Fibroblast of the aortic adventitia (primary cell): ENCODE results near the gene NCK2. TPM values are rescaled to one million over a fixed set of nuclear protein-coding genes. Genes with fewer than 3 reads are reported as not detected.

Experiments
- DNase-seq: peaks from one replicate; pipeline ENCODE4 v3.0.0-alpha.2; 2010; ENCODE audit warnings: low read depth
- H3K4me3 ChIP-seq: 2 replicates; pipeline ENCODE4 v1.5.1; 2011; ENCODE audit warnings: low read depth, mild to moderate bottlenecking, control low read depth, low read length, moderate library complexity
- total RNA-seq: library from RNA; depleted of rRNA; stranded (reverse); fragments of >200 nt; gene quantifications from 2 replicates; pipeline ENCODE4 v1.2.3, GENCODE V29; 2012; ENCODE audit warnings: low replicate concordance
- TF ChIP-seq, protein P1 (sequence below): IDR thresholded peaks from 2 replicates; pipeline ENCODE4 v1.5.1; 2011; ENCODE audit warnings: mild to moderate bottlenecking, low read length, control low read depth, inconsistent platforms; ENCODE audit not compliant: insufficient read depth

NCK2 gene
- total RNA-seq, 1 donor, result 9.4 TPM

DNA sequence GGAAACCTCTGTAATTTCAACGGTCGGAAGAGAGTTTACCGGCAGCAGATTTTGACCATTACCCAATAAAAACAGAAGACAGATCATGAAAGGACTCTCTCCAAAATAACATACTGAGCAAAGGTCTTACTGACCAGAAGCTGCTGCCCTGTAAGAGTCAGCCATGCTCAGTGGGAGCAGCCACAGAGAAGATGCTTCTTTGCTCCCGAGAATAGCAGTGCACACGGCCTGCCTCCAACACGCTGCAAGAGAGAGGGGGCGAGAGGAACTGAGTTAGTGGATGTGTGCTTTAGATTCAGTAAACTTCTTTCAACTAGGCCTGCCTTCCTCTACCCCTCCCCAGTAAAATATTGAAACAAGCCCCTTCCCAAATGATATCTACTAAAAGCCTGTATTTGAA lies 103.7 kb downstream of the NCK2 start:
- no peak for DNase-seq
- no peak overlapping the region for H3K4me3 ChIP-seq
- TF ChIP-seq, protein P1, sequence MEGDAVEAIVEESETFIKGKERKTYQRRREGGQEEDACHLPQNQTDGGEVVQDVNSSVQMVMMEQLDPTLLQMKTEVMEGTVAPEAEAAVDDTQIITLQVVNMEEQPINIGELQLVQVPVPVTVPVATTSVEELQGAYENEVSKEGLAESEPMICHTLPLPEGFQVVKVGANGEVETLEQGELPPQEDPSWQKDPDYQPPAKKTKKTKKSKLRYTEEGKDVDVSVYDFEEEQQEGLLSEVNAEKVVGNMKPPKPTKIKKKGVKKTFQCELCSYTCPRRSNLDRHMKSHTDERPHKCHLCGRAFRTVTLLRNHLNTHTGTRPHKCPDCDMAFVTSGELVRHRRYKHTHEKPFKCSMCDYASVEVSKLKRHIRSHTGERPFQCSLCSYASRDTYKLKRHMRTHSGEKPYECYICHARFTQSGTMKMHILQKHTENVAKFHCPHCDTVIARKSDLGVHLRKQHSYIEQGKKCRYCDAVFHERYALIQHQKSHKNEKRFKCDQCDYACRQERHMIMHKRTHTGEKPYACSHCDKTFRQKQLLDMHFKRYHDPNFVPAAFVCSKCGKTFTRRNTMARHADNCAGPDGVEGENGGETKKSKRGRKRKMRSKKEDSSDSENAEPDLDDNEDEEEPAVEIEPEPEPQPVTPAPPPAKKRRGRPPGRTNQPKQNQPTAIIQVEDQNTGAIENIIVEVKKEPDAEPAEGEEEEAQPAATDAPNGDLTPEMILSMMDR, result no peak

DNA sequence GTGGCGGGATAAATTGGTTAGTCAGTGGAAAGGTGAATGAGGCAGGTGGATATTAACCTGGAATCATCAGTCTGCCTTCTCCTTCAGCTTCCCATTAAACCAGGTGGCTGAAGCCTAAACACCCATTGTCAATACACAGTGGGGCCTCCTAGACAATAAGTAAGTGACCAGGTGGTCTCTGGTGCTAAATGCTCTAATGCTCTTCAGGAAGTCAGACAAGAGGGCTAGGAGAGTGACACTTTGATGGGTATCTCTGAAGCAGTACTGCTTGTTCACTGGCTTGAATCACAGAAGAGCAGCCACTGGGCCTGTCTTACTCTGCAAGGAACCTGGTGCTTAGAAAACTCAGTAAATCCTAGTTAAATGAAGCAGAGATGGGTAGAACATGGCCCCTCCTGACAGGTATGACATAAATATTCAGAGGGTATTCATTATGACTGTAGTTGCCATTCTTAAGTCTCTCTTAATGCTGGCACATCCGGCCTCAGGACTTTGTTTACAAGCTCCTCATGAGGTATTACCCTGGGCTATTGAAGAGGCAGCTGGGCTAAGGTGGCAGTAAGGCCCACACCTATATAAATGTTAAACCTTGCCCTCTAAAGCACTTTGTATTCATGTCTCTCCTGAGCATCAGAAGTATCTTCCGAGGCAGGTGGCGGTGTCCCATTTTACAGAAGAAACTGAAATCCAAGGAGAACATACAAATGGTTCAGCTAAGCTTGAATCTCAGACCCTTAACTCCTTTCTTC lies 104.9 kb downstream of the NCK2 start:
- H3K4me3 ChIP-seq, result no peak overlapping the region
- no peak for DNase-seq
- TF ChIP-seq, protein P1, result no peak

DNA sequence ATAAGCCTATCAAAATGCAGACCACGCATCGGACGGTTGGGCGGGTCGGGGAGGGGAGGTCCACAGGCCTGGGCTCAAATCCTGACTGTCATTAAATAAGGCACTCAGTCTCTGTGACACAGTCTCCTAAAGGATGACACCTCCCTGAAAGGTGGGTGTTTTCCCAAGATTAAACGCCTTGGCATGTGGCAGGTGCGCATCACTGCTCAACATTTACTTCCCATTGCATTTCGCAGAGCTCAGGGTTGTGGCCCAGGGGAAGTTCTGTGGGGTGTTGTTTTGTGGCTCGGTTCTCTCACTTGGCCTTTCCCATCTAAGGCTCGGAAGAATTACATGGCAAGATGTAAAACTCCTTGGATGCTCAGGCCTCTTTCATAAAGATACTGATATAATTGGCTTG lies 107.4 kb downstream of the NCK2 start:
- DNase-seq, result no peak
- H3K4me3 ChIP-seq, result no peak overlapping the region
- TF ChIP-seq, protein P1, result no peak

DNA sequence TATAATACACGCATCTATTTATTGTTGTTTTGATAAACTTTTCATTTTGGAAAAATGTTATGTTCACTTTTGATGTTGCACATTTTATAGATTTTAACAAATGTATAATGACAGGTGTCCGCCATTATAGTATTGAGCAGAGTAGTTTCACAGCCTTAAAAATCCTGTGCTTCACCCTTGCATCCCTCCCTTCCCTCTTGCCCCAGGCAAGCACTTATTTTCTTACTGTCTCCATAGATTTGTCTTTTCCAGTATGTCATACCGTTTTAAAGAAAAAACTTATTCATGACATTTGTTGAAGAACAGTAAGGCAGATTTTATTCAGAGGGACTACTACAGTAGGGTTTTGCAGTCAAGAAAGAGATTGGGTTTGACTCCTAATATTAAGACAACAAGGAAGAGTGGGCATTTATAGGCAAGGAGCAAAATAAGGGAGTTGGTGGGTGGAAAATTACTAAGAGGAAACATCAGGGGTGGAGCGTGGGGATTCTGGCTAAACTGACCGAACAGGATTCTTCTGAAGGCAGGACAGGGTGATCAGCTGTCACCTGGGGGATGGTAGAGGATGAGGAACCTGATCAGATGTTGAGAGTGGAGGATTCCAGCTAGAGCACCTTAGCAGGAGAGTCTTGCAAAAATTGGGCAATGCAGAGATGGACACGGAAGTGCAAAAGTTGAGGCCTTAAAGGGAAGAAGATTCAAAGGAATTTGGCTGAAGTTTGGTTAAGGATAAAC lies 108.8 kb downstream of the NCK2 start:
- H3K4me3 ChIP-seq, result no peak overlapping the region
- DNase-seq, result no peak
- TF ChIP-seq, protein P1, result no peak

DNA sequence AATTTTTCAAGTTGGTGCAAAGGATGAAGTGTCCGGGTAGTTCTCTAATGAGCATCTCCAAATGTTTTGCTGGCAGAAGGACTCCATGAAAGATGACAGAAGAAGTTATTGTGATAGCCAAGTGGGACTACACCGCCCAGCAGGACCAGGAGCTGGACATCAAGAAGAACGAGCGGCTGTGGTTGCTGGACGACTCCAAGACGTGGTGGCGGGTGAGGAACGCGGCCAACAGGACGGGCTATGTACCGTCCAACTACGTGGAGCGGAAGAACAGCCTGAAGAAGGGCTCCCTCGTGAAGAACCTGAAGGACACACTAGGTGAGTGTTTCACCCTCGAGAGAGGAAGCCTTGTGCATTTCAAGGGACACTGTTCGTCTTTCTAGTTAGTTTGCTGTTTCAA lies 110.3 kb downstream of the NCK2 start:
- no peak for DNase-seq
- TF ChIP-seq, protein P1, result no peak
- no peak overlapping the region for H3K4me3 ChIP-seq

DNA sequence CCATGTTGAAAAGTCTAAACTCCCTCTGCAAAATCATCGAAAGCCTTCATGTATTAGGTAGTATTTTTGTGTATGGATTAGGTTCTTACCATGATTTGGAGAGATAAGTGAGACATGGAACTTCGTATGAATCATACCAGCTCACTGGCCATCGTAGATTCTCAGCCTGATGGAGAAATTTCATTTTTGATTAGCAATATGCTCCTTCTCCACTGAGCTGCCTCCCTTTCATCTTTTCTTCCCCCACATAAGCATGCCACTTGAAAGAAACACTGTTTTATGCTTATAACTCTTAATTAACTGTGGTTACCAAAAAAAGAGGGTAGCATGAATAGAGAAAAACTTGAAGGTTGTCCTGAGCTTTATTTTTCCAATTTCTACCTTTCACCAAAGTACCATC lies 111.9 kb downstream of the NCK2 start:
- H3K4me3 ChIP-seq, result no peak overlapping the region
- no peak for DNase-seq

More for the DNA sequence above, 111.9 kb downstream of the NCK2 start:
- TF ChIP-seq, protein P1, result no peak
